GM12874 (cell line): ENCODE measurements around the gene FAM83F.

Source experiments
- TF ChIP-seq, protein P1 (sequence below): IDR thresholded peaks from 2 replicates; pipeline ENCODE4 v1.5.1; 2011; ENCODE audit warnings: low read depth, mild to moderate bottlenecking, control low read depth, low read length, moderate library complexity; ENCODE audit not compliant: insufficient read depth

FAM83F gene

DNA sequence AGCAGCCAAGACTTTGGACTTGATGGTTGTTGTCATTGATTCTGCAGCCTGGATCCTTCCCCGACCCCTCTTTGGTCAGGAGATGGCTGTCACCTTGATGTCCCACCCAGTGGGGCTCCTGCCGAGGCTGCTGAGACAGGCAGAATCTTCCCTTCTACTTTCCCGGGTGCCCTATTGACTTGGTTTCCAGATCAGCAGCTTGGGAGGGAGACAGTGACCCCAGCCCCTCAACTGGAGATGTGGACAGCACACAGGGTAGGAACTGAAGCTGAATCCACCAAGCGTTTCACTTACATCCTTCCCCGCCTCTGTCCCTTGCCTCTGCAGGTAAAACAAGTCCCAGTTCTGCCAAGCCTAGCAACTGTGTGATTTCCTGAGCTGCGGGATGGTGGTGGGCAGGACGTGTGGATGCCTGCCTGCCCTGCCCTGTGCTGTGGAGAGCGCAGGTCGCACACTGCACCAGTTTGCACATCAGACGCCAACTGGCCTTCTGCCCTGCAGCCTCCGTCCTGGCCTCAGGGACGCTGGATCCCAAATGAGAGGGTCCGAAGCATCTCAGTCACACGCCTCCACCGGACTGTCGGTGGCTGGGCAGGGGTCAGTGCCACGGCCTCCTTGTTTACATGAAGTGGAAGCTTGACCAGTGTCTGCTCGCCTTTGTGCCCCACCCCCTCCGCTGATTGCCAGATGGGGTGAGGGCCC, 34.6 kb downstream of the FAM83F start:
- TF ChIP-seq, protein P1, sequence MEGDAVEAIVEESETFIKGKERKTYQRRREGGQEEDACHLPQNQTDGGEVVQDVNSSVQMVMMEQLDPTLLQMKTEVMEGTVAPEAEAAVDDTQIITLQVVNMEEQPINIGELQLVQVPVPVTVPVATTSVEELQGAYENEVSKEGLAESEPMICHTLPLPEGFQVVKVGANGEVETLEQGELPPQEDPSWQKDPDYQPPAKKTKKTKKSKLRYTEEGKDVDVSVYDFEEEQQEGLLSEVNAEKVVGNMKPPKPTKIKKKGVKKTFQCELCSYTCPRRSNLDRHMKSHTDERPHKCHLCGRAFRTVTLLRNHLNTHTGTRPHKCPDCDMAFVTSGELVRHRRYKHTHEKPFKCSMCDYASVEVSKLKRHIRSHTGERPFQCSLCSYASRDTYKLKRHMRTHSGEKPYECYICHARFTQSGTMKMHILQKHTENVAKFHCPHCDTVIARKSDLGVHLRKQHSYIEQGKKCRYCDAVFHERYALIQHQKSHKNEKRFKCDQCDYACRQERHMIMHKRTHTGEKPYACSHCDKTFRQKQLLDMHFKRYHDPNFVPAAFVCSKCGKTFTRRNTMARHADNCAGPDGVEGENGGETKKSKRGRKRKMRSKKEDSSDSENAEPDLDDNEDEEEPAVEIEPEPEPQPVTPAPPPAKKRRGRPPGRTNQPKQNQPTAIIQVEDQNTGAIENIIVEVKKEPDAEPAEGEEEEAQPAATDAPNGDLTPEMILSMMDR: no peak

DNA sequence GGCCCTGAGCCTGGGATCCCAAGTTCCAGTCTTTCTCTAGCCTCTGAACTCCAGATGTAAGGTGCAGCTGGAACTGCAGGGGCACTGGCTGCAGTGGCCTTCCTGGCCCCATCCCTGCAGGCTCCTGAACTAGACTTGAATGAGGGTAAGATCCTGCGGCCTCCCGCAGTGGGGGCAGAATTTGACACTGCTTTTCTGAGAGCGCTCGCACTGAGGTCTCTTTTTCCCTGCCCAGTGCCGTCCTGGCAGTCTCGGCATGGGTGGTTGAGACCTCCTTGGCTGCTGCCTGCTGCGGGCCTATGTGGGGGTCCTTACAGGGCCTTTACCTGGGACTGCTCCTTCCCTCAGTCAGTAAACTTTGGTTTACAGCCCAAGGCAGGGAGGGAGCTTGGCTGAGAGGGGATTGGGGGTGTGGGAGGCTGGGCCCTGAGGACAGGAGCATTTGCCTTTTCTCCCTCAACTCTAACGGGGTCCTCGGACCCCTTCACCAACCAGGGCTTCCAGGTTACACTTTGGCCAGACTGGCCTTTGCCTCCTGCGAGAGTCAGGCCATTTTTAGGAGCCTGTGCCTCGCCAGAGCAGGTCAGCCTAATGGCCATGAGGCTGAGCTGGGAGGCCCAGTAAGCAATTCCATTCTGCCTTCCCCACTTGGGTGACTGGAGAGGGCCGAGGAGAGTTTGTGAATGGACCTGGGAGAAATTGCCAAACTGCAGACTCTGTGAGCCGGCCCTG, 35.4 kb downstream of the FAM83F start:
- TF ChIP-seq, protein P1: no peak

DNA sequence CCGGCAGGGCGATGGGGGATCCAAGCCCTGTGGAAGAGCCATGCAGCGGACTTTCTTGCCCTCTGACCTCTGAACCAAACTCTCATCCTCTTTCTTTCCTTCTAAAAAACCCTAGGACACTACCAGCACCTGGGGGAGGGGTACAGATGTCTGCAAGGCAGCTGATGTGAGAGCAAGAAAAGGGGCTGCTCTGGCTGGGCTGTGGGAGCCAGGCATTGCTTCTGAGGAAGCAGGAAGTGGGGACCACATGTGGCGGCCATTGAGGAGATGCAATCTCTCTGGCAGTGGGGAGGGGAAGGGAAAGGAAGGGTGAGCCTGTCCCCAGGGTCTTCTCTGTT, 36.0 kb downstream of the FAM83F start:
- TF ChIP-seq, protein P1: no peak

DNA sequence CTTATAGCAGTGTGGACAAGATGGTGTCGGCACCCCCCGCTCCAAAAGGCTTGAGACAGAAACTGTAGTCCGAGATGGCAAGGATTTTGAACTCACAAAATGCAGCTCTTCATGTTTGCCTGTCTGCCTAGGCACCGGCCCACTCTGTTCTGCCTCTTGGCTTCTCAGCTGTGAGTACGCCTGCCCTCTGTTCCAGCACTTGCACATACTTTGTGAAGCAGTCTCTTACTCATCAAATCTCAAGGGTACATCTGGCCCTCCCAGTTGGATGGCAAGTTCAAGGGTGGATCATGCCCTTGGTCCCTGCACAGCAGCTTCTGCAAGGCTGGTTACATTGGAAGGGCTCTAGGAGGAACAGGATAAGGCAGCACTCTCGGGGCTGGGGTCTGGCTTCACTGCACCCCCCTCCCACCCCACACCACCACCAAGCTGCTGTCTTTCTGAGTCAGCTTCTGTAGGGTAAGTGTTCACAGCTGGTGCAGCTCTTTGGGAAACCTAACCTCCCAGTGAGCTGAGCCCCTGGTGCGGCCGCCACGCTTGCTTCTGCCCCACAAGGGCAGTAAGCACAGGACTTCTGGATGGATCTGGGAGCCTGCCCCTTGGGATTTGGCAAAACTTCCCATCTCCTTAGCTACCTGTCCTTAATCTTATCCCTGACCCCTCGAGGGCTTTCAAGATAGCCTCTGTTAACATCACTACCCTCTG, 37.2 kb downstream of the FAM83F start:
- TF ChIP-seq, protein P1: no peak

DNA sequence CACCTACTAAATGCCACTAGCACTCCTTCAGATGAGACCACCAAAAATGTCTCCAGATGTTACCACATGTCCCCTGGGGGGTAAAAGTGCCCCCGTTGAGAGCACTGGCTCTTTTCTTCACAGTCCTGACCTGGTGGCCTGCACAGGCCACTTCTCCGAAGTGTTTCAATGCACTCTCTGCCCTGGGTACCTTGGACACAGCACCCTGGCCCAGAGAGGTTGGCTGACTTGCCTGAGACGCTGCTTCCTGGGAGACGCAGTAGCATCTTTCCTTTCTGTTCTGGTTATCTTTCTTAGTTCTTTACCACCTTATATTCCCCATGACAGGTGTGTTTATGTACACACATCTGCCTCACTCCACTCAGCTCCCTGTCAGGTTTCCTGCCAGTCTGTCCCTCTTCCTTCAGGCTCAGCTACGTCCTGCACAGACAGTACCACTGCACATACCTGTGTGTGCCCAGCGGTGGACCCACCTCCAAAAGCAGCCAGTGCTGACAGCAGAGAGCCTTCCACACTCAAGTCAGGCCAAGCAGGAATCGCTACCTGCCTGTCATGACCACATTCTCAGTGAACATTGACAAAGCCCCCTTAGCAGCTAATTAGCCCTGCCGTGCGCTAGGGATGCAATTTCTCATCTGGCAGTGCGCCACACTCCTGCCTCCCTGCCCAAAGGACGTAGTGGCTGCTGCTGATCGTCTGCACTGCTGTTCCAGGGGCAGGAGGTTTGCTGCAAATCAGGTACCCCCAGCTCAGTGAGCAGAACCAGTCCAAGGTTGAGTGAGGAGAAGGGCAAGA, 39.0 kb downstream of the FAM83F start:
- TF ChIP-seq, protein P1: no peak

DNA sequence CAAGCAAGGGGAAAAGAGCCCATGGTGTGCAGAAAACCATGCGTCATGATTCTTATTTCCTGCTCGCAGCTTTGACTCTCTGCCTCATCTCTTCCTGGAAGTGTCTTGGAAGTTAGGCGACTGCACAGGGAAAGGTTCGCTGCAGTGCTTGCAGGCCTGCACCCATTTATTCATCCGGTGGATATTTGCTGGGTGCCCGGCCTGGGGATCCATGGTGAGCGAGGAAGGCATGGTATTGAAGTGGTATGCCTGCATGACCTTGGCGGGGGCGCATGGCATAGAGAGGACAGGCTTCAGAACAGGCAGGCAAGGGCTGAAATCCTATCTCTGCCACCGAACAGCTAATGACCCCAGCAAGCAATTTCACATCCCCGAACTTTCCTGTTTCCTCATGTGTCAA, 40.6 kb downstream of the FAM83F start:
- TF ChIP-seq, protein P1: no peak

DNA sequence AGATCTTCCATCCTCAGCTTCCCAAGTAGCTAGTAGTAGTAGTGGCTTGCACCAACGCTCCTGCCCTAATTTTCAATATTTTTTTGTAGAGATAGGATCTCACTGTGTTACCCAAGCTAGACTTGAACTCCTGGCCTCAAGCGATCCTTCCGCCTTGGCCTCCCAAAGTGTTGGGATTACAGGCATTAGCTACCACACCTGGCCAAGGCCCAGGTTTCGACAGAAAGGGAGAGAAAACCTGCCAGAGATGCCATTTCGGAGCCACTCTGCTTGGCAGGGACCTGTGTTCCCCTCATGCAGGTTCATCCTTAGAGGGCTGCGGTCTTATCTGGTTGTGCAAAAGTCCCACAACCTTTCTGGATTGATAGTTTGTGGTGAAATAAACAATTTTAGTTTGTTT, 41.4 kb downstream of the FAM83F start:
- TF ChIP-seq, protein P1: no peak
